RWPE2 (cell line): ENCODE measurements around the gene GNAL.
A peak's percentile ranks its signal among the peaks of the same experiment; 100 is the strongest.

ENCODE experiments used
- ATAC-seq: fragments of 200-7000 bp; cut with Tn5 transposase; 3 replicates; pipeline ENCODE4 v1.9.1; 2021; ENCODE audit warnings: low read depth
- DNase-seq: peaks from one replicate; pipeline ENCODE4 v3.0.0-alpha.2; 2020; ENCODE audit warnings: low spot score
- H3K27ac ChIP-seq: fragments of 450-650 bp; 2 replicates; pipeline ENCODE4 v1.5.1; 2017; ENCODE audit warnings: mild to moderate bottlenecking; ENCODE audit not compliant: poor library complexity, severe bottlenecking
- H3K27me3 ChIP-seq: fragments of 250-450 bp; sonication (Bioruptor Pico); 2 replicates; pipeline ENCODE4 v1.5.1; 2021; ENCODE audit warnings: mild to moderate bottlenecking, moderate library complexity; ENCODE audit not compliant: insufficient read depth, poor library complexity, severe bottlenecking
- H3K36me3 ChIP-seq: fragments of 250-450 bp; sonication (Bioruptor Pico); 2 replicates; pipeline ENCODE4 v1.5.1; 2020; ENCODE audit warnings: low read depth, mild to moderate bottlenecking, moderate library complexity
- H3K4me1 ChIP-seq: fragments of 250-450 bp; sonication (Bioruptor Pico); 2 replicates; pipeline ENCODE4 v1.5.1; 2021; ENCODE audit warnings: mild to moderate bottlenecking, moderate library complexity; ENCODE audit not compliant: insufficient read depth, poor library complexity, severe bottlenecking
- H3K4me3 ChIP-seq: fragments of 250-450 bp; sonication (Bioruptor Pico); 2 replicates; pipeline ENCODE4 v1.5.1; 2021; ENCODE audit warnings: mild to moderate bottlenecking, moderate library complexity; ENCODE audit not compliant: severe bottlenecking
- H3K9me3 ChIP-seq: fragments of 250-450 bp; sonication (Bioruptor Pico); 2 replicates; pipeline ENCODE4 v1.5.1; 2021; ENCODE audit warnings: mild to moderate bottlenecking, moderate library complexity; ENCODE audit not compliant: severe bottlenecking
- CTCF ChIP-seq: fragments of 450-650 bp; IDR thresholded peaks from one replicate; pipeline ENCODE4 v1.5.1; 2017; ENCODE audit warnings: mild to moderate bottlenecking, moderate library complexity; ENCODE audit not compliant: poor library complexity, severe bottlenecking

Gene GNAL

GRCh38 chr18:11668441-11669169 lies 20.5 kb upstream of the GNAL start:
- Histone ChIP-seq H3K27me3 (no peaks in the 10 kb centered on the region), H3K36me3 (no peaks in the 10 kb centered on the region), H3K9me3 (no peaks in the 10 kb centered on the region), H3K27ac (peak overlapping the region; percentile 45), H3K4me3 (no peak overlapping the region), H3K4me1 (peaks cover 10% of the 10 kb centered on the region)
- ATAC-seq (no peak), DNase-seq (no peak)
- no peak for TF ChIP-seq CTCF

- DNase-seq (peak; percentile 79), ATAC-seq (peak; percentile 98)
- Histone ChIP-seq H3K36me3 (no peaks in the 10 kb centered on the region), H3K27me3 (no peaks in the 10 kb centered on the region), H3K9me3 (no peaks in the 10 kb centered on the region), H3K4me1 (peaks cover 10% of the 10 kb centered on the region), H3K27ac (peak overlapping the region; percentile 45), H3K4me3 (no peak overlapping the region)
- no peak for TF ChIP-seq CTCF
Measured at GRCh38 chr18:11669271-11669947, 19.7 kb upstream of the GNAL start.

DNA sequence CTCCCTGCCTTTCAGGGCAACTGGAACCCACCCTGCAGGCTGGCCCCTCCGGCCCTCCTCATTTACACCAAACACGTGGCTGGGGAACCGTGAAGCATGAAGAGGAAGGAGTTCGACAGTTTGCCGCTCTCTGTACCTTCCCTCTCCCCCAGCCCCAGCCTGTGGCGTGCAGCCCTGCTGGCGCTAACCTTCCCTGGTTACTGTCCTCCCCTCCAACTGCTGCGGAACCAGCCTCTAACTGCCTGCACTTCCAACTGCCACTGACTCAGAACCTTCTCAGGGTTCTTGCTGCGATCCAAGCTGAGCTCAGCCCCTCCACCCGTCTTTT lies 19.2 kb upstream of the GNAL start:
- Histone ChIP-seq H3K27ac (no peak overlapping the region), H3K9me3 (no peaks in the 10 kb centered on the region), H3K4me1 (peaks cover 10% of the 10 kb centered on the region), H3K4me3 (no peak overlapping the region), H3K27me3 (no peaks in the 10 kb centered on the region), H3K36me3 (no peaks in the 10 kb centered on the region)
- DNase-seq (no peak), ATAC-seq (peak; percentile 6; the same call in 1 of the 3 replicates)
- TF ChIP-seq CTCF = no peak

DNA sequence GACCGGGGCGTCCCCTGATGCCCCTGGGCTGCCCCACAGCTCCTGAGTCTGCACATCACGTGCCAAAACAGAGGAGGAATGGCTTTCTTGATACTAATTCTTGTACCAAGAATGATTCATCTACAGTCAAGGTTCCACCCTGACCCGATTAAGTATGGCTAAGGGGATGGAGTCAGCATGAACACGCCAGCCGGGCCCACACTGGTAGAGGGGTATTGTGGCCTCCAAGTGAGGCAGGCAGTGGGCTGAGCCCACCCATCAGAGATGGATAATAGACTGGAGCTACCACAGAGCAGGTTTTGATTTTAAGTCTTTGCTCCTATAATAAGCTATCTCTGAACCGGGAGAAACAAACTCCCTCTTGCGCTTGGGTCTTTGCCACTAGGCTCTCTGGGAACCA lies 17.9 kb upstream of the GNAL start:
- no peak overlapping the region for H3K27ac ChIP-seq
- H3K27me3 ChIP-seq = no peaks in the 10 kb centered on the region
- no peaks in the 10 kb centered on the region for H3K36me3 ChIP-seq
- TF ChIP-seq CTCF = no peak
- H3K4me1 ChIP-seq = peaks cover 10% of the 10 kb centered on the region
- DNase-seq (no peak), ATAC-seq (no peak)
- H3K4me3 ChIP-seq = no peak overlapping the region
- H3K9me3 ChIP-seq = no peaks in the 10 kb centered on the region

DNA sequence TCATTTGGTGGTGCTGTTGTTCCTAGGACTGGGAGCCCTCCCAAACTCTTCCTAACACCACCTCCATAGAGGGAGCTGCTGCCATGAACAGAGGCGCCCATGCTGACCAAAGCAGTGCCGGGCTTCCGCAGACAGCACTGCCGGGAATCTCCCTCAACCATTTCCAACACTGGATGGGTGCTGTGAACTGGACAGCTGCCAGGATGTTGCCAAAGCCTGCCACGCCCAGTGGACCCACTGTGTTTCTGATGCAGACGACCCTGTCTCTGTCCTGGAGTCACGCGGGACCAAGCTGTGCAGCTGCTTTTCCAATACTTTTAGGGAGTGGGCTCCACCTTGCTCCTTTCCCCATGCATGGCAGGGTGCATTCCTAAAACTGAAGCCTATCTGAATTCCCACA lies 16.9 kb upstream of the GNAL start:
- no peak for DNase-seq
- no peak overlapping the region for H3K27ac ChIP-seq
- H3K36me3 ChIP-seq = no peaks in the 10 kb centered on the region
- H3K4me3 ChIP-seq = no peak overlapping the region
- TF ChIP-seq CTCF = no peak
- peaks cover 10% of the 10 kb centered on the region for H3K4me1 ChIP-seq
- no peak for ATAC-seq
- no peaks in the 10 kb centered on the region for H3K9me3 ChIP-seq
- no peaks in the 10 kb centered on the region for H3K27me3 ChIP-seq
